SK-N-SH treated with all-trans-retinoic acid at 6 μM for 48 hours (cell line): ENCODE results near the gene RGS6.

Source experiments
- ATAC-seq: fragments of 200-7000 bp; cut with Tn5 transposase; 3 replicates; pipeline ENCODE4 v1.9.1; 2020; ENCODE audit warnings: mild to moderate bottlenecking, moderate library complexity
- ARNTL ChIP-seq: fragments of 450-650 bp; formaldehyde crosslinking; IDR thresholded peaks from 2 replicates; pipeline ENCODE4 v1.5.0; 2020; ENCODE audit warnings: low read depth, mild to moderate bottlenecking, moderate library complexity, borderline replicate concordance
- CREB5 ChIP-seq: fragments of 250-450 bp; sonication (Bioruptor Pico); IDR thresholded peaks from 2 replicates; pipeline ENCODE4 v1.5.1; 2020; ENCODE audit warnings: low read depth, mild to moderate bottlenecking, moderate library complexity
- CSDC2 ChIP-seq: fragments of 250-450 bp; sonication (Bioruptor Pico); IDR thresholded peaks from 2 replicates; pipeline ENCODE4 v1.5.0; 2020; ENCODE audit warnings: mild to moderate bottlenecking, moderate library complexity
- CSRNP3 ChIP-seq: fragments of 250-450 bp; sonication (Bioruptor Pico); IDR thresholded peaks from 2 replicates; pipeline ENCODE4 v1.5.1; 2021; ENCODE audit warnings: mild to moderate bottlenecking, moderate library complexity
- ESRRG ChIP-seq: fragments of 250-450 bp; sonication (Bioruptor Pico); IDR thresholded peaks from 2 replicates; pipeline ENCODE4 v1.6.1; 2021; ENCODE audit warnings: mild to moderate bottlenecking
- GLIS3 ChIP-seq: fragments of 250-450 bp; sonication (Bioruptor Pico); IDR thresholded peaks from 2 replicates; pipeline ENCODE4 v1.5.0; 2020; ENCODE audit warnings: mild to moderate bottlenecking, moderate library complexity
- ISL1 ChIP-seq: fragments of 250-450 bp; sonication (Bioruptor Pico); IDR thresholded peaks from 2 replicates; pipeline ENCODE4 v2.1.2; 2022; ENCODE audit warnings: mild to moderate bottlenecking, moderate library complexity
- OSR1 ChIP-seq: fragments of 250-450 bp; sonication (Bioruptor Pico); IDR thresholded peaks from 2 replicates; pipeline ENCODE4 v1.8.0; 2022; ENCODE audit warnings: moderate library complexity, mild to moderate bottlenecking, inconsistent platforms
- PATZ1 ChIP-seq: fragments of 250-450 bp; sonication (Bioruptor Pico); IDR thresholded peaks from 2 replicates; pipeline ENCODE4 v1.8.0; 2020; ENCODE audit warnings: mild to moderate bottlenecking, moderate library complexity, borderline replicate concordance
- POU6F1 ChIP-seq: fragments of 250-450 bp; sonication (Bioruptor Pico); IDR thresholded peaks from 2 replicates; pipeline ENCODE4 v1.8.0; 2021; ENCODE audit warnings: low read depth, mild to moderate bottlenecking, moderate library complexity, borderline replicate concordance
- PPARA ChIP-seq: fragments of 250-450 bp; sonication (Bioruptor Pico); IDR thresholded peaks from 2 replicates; pipeline ENCODE4 v1.5.0; 2020; ENCODE audit warnings: mild to moderate bottlenecking, borderline replicate concordance
- RARB ChIP-seq: fragments of 250-450 bp; sonication (Bioruptor Pico); IDR thresholded peaks from 2 replicates; pipeline ENCODE4 v1.8.0; 2021; ENCODE audit warnings: mild to moderate bottlenecking, moderate library complexity
- SNAI2 ChIP-seq: fragments of 250-450 bp; sonication (Bioruptor Pico); IDR thresholded peaks from 2 replicates; pipeline ENCODE4 v1.5.0; 2020; ENCODE audit warnings: mild to moderate bottlenecking, moderate library complexity
- TCF4 ChIP-seq: fragments of 250-450 bp; sonication (Bioruptor Pico); IDR thresholded peaks from 2 replicates; pipeline ENCODE4 v1.8.0; 2021; ENCODE audit warnings: mild to moderate bottlenecking, moderate library complexity, borderline replicate concordance
- TOX ChIP-seq: fragments of 250-450 bp; sonication (Bioruptor Pico); IDR thresholded peaks from 2 replicates; pipeline ENCODE4 v1.8.0; 2021; ENCODE audit warnings: mild to moderate bottlenecking, moderate library complexity, borderline replicate concordance
- ZC3H10 ChIP-seq: fragments of 250-450 bp; sonication (Bioruptor Pico); IDR thresholded peaks from 2 replicates; pipeline ENCODE4 v1.5.1; 2021; ENCODE audit warnings: mild to moderate bottlenecking, moderate library complexity
- ZFP30 ChIP-seq: fragments of 450-650 bp; formaldehyde crosslinking; IDR thresholded peaks from 2 replicates; pipeline ENCODE4 v1.5.0; 2022; ENCODE audit warnings: mild to moderate bottlenecking, moderate library complexity
- ZNF70 ChIP-seq: fragments of 450-650 bp; formaldehyde crosslinking; IDR thresholded peaks from 2 replicates; pipeline ENCODE4 v1.5.0; 2020; ENCODE audit warnings: mild to moderate bottlenecking, moderate library complexity
- ZNF8 ChIP-seq: fragments of 450-650 bp; formaldehyde crosslinking; IDR thresholded peaks from 2 replicates; pipeline ENCODE4 v1.5.0; 2020; ENCODE audit warnings: mild to moderate bottlenecking, moderate library complexity

RGS6 gene

GRCh38 chr14:72341686-72342085 is 409.5 kb downstream of the RGS6 start:
- TF ChIP-seq POU6F1 (CRISPR knock-in tag) = no peak
- no peak for ATAC-seq

- TF ChIP-seq RARB (CRISPR knock-in tag) = no peak
- TF ChIP-seq, all 23 proteins: peak for 0
- ATAC-seq = no peak
Measured at GRCh38 chr14:72347118-72347517, 414.9 kb downstream of the RGS6 start.

GRCh38 chr14:72350215-72350614 is 418.0 kb downstream of the RGS6 start:
- ATAC-seq = no peak
- TF ChIP-seq PPARA (CRISPR knock-in tag) = no peak
- TF ChIP-seq POU6F1 (CRISPR knock-in tag) = no peak
- no peak for TF ChIP-seq SNAI2 (CRISPR knock-in tag)

GRCh38 chr14:72352012-72352411 is 419.8 kb downstream of the RGS6 start:
- TF ChIP-seq CSDC2 = no peak
- ATAC-seq = no peak

GRCh38 chr14:72366619-72367018 is 434.4 kb downstream of the RGS6 start:
- TF ChIP-seq PATZ1 (CRISPR knock-in tag) (no peak), CSDC2 (no peak), GLIS3 (CRISPR knock-in tag) (no peak), TCF4 (CRISPR knock-in tag) (no peak), POU6F1 (CRISPR knock-in tag) (no peak), OSR1 (no peak), CREB5 (CRISPR knock-in tag) (no peak), ISL1 (no peak), ZNF8 (no peak), RARB (CRISPR knock-in tag) (no peak), ESRRG (CRISPR knock-in tag) (no peak), ZFP30 (CRISPR knock-in tag) (no peak), TOX (CRISPR knock-in tag) (no peak), CSRNP3 (no peak), ZNF70 (no peak), ZC3H10 (CRISPR knock-in tag) (no peak), ARNTL (CRISPR knock-in tag) (no peak)
- no peak for ATAC-seq
